HG02759 (cell line): ENCODE measurements around the gene SH3BGRL3.
A peak's percentile ranks its signal among the peaks of the same experiment; 100 is the strongest.

ENCODE experiments used
- ATAC-seq: cut with Tn5 transposase; IDR thresholded peaks from one replicate; pipeline ENCODE4 v1.9.1; 2021; ENCODE audit warnings: mild to moderate bottlenecking, moderate library complexity; ENCODE audit not compliant: unreplicated experiment

Gene SH3BGRL3

DNA sequence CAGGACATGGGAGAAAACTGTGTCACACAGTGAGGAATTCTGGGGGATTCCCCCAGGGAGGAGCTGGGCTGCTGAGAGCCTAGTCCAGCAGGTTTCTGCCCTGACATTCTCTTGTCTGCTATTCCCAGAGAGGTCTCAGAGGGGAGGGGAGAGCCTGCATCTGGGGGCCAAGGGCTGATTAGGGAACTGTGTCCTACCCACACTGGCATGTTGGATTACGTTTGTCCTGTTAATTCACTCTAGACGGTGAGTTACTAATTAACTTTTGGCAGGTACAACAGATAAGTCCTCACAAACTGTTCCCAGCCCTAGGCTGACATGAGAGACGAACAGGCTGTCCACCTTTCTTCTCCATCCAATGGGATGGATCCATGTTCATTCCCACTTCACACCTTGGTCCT lies 2.6 kb upstream of the SH3BGRL3 start:
- no peak for ATAC-seq

DNA sequence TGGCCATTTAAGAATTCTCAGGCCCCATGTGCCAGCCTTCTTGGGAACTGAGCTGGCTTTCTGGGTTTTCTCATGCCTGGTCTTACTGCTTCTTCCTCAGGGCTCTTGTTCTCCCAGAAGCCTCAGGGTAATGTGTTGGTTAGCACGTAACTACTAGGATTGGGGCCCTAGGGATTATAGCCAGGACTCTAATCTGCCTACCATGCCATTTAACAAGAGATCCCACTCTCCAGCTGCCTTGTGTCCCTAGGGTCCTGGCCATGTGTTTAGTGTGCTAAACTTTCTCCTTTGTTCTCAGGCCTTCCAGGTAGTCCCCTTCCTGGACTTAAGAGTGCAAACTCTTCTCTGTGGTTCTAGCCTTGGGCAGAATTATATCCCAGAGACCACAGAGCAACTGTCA lies 2.2 kb upstream of the SH3BGRL3 start:
- no peak for ATAC-seq

DNA sequence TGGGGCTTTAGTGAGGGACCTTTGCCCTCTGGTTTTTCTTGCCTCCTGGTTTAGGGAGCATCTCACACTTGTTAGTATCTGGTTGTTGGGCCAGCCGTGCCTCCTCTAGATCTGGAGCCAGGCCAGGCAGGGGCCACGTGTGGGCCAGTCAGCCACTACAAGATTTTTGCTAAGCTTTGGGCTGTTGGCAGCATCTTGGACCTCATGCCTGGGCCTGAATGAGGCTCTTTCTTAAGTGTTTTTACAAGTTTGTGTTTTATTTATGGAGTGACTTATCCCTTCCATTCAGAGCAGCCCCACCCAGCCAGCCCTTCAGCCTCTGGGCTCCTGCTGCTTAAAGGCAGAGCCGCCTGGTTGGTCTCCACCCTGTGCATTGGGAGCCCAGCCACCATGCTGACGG lies 1.6 kb upstream of the SH3BGRL3 start:
- ATAC-seq, result no peak

DNA sequence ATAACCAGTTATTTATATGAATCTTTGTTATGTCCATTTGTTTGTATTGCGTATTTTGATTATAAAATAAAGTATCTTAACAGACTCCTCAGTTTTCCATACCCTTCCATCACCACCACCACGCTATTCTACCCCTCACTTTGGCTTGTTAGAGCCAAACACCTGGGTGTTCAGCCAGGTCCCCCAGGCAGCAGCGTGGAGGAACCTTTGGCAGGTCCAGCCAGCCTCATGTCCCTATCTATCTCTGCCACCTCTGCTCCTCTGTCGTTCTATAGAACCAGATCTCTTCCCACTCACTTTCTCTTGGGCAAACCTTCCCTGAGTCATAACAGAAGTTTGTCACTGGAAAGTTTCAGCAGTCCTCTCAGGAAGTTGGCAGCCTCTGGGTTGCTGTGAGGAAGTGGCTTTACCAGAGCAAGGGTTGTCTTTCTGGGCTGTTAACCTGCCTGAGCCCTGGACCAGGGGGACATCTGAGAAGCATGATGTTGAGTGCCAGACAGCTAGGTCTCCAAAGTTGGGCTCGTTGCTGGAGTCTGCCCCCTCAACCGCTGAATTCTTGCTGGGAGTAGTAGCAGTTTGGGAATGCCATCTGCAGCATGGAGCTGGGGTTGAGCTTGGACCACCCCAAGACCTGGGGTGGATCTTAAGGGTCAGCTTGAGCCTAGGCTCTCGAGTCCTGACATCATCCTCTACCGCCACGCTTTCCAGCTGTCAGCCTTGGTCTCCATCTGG lies 996 bp upstream of the SH3BGRL3 start:
- no peak for ATAC-seq

DNA sequence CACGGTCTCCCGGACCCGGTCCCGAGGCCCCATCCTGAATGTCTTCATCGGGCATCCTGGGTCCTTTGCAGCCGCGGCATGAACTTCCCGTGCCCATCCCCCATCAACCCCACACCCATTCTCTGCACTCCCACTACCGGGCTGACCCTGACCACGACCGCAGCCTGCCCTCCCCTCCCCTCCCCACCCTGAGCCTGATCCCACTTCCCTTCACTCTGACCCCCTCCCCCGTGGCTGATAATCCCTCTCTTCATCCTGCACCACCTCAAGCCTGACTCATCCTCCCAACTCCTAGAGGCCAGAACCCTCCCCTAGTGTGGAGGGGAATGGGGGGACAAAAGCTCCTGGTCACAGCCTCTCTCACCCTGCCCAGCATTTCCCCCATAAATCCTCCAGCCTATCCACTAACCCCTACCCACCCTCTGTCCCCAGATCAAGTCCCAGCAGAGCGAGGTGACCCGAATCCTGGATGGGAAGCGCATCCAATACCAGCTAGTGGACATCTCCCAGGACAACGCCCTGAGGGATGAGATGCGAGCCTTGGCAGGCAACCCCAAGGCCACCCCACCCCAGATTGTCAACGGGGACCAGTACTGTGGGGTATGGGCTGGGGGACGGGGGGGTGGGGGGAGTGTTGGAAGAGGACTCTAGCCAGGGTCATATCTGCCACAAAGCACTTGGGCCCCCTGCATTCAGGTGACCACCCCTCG lies 602 bp downstream of the SH3BGRL3 start:
- ATAC-seq, result no peak

DNA sequence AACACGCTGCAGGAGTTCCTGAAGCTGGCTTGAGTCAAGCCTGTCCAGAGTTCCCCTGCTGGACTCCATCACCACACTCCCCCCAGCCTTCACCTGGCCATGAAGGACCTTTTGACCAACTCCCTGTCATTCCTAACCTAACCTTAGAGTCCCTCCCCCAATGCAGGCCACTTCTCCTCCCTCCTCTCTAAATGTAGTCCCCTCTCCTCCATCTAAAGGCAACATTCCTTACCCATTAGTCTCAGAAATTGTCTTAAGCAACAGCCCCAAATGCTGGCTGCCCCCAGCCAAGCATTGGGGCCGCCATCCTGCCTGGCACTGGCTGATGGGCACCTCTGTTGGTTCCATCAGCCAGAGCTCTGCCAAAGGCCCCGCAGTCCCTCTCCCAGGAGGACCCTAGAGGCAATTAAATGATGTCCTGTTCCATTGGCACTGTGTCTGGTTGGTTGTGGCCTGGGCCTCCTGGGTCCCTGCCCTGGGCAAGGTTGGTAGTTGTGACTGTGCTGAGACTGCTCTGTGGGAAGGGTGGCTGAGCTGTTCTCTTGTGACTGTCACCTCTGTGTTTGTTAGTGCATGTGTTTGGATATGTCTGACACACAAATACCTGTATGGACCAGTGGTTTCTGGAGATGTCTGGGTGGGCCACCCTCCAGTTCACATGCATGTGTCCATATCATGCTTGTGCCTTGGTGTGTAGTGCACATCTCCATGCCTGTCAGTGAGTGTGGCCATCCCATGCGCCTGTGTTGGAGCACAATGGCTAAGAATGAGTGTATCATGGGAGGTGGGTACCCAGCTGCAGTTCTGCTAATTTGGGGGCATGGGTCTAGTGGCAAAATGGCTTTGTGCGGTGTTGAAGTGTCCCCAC lies 1.4 kb downstream of the SH3BGRL3 start:
- no peak for ATAC-seq

DNA sequence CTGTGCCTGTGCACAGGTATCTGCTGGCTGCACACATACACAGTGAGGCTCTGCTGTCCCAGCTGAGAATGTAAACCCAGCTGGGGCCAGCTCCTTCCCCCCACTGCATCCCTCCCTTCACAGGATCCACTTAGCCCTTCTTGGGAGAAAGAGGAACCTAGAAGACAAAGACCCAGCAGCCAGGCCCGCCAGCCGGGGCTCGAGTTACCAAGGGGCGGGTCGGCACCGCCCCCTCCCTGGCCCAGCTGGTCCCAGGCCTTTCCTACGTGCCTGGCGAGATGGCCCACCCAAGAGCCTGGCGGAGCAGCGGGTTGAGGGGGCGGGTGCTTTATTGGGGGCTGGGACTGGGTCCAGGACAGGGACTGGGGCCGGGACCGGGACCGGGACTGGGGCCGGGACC lies 2.1 kb downstream of the SH3BGRL3 start:
- ATAC-seq, result no peak

DNA sequence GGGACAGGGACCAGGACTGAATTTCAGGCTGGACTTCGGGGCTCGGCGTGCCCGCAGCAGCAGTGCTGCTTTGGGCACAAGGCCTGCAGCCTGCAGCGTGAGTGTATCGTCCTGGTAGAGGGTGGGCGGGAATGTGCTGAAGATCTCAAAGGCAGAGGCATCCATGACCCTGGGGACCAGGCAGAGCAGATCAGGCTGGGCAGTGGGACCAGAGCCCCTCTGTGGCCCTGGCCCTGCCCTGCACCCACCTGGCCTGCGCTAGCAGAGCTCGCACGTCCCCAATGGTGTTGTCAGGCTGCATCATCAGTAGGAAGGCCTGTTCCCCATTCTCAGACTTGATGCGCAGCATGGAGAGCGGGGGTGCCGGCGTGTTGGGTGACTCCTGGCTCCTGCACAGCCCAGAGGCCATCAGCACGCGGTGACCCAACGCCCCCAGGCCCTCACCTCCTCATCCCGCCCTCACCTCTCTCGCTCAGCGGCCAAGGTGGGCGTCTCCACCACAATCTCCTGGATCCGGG lies 2.6 kb downstream of the SH3BGRL3 start:
- no peak for ATAC-seq

DNA sequence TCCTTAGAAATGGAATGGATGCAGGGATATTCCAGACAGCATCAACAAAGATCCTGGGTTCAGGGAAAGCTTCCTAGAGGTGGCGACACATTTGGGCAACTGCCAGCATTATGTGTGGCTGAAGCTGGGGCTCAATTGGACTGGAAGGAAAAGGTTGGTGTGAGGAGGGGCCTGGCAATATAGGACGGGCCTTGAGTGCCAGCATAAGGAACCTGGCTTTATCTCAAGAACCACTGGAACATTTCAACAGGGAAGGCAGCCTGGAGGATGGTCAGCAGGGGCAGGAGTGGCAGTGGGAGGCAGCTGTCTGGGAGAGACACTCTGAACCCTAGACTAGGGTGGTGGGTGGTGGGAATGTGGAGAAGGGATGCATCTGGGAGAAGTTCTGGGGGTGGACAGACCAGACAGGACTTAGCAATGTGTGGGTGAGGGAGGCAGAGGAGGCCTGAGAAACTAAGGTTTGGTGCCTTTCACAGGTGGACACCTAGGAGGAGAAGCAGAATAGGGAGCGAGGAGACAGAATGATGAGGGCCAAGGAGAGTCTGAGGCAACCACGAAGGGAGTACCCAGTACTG lies 3.5 kb downstream of the SH3BGRL3 start:
- ATAC-seq, result no peak

DNA sequence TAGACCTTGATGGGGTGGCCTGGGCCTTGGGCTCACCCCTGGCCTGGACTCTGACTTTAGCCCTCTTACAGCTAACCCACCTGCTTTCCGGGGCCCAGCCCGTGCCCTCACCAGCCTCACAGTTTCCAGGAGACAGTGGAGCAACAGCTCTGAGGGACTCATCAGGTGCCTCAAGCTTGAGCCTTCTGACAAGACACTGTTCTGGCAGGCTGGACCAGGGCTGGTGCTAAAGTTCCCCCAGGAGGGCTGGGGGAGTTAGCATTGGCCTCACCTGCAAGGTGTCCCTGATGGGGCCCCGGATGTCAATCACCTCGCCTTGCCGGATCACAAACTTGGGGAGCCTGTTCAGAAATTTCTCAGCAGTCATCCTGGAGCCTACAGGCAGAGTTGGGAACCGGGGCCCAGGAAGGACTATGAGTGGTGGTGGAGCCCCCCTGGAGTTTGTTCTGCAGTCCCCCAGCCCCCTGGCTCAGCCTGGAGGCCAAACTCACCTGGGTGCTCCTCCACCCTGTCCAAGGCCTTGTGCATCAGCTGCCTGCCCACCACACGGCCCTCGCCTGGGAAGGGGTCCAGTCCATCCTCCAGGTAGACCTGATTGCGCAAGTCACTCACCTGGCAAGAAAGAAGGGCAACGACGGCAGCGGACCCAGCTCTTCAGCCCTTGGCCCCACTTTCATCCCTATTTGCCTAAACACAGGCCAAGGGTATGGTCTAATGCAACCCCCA lies 4.1 kb downstream of the SH3BGRL3 start:
- no peak for ATAC-seq

DNA sequence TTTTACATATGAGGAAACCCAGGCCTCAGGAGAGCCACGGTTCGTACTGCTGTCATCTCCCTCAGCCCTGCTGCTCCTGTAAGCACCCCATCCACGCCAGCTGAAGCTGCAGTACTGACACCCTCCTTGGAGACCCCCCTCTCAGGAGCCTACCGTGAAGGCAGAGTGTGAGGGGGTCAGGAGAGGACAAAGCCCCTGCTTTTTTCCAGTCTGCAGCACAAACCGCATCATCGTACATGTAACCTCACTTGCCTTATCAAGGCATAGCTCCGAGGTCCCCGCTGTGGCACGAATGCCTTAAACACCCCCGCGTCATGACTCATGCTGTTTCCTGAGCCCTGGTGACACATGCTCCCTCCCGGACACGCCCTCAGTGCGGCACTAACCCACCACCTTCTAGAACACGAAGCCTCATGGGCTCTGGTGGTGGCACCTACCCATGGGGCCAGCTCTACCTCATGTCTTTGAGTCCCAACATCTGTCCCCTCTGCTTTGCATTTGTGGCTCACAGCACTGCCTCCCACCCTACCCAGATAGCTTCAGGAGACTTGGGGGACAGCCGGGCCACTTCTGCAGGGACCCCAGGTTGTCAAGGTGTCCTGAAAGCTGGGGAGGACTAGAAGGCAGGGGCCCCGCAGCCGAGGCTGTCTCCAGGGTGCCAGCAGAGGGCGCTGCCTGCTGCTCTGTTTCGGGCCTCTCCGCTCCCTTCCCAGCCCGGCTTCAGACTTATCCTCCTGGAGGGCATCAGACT lies 4.9 kb downstream of the SH3BGRL3 start:
- ATAC-seq, result peak; percentile 33

DNA sequence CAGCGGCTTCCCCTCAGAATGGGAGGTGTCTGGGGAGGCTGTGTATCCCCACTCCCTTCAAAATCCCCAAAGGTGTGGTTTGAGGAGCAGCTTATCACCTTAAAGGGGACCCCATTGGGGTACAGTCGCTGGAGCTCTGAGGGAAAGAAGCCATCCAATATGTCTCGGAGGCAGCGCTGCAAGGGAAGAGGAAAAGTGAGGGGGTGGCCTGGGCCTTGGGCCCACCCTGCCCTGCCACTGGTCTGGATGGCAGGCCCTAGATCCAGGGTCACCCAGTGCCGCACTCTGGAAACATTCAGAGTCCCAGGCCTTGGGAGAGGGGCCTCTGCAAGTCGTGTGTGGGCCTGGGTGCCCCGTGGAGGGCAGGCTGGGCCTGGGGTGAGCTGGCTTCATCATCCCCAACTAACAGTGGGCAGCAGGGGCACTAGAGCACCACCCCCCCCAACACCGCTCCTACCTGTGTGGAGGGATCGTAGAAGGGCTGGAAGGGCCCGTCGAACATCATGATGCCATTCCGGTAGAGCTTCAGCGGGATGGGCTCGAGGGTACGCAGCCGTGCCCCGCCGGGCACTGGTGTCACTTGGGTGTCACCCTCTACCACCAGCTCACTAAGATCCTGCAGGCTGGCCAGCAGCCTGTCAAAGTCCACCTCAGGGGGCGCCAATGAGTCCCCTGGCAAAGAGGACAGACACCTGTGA lies 5.6 kb downstream of the SH3BGRL3 start:
- no peak for ATAC-seq

DNA sequence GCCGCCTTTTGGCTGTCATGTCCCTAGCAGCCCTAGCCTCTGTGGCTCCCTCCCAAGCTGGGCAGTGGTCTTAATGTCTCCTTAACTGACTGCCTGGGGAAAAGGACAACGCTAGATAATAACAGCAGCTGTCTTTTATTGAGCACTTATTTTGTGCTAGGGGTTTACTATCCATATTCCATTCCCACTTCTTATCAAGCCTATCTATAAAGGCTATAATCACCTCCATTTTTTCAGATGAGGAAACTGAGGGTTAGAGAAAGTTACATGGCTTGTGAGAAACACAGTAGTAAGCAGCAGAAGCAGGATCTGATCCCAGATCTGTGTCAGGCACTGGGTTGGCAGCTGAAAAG lies 6.2 kb downstream of the SH3BGRL3 start:
- ATAC-seq, result no peak

DNA sequence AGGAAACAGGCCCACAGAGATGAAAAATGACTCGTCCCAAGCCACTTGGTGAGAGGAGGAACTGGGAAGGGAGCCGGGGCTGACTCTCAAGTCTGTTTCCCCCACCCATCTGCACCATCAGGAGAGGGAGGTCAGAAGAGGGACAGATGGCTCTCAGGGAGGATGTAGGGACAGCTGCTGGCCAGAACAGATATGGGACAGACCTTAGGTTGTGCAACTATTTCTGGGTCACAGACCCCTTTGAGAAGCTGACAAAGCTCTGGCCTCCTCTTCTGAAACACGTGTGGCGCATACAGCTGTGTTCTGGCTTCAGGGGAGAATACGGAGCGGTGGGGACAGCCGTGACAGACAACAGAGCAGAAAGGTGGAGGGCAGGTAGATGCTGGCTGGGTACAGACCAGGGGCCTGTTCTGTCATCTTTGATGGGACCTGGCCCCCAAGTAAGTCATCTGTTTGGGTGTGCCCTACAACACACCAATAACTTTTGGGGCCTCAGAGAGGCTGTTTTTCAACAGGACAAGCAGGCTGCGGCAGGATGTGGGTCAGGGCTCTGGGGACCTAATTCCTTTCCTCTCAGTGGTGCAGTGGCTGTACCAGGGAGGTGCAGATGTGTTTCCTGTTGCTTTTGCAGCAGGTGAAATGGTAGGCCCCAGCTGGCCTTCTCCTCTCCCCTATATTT lies 7.3 kb downstream of the SH3BGRL3 start:
- ATAC-seq, result no peak

DNA sequence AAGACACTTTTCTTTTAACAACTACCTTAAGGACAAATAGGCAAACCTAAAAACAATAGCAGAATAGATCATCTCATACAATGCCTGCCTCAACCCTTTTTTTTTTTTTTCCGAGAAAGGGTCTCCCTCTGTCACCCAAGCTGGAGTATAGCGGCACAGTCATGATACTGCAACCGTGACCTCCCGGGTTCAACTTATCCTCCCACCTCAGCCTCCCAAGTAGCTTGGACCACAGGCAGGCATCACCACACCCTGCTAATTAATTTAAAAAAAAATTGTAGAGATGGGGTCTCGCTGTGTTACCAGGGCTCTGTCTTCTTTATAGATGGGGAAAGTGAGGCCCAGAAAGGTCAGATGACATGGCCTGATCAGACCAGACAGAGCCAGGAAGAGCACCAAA lies 7.9 kb downstream of the SH3BGRL3 start:
- ATAC-seq, result no peak

DNA sequence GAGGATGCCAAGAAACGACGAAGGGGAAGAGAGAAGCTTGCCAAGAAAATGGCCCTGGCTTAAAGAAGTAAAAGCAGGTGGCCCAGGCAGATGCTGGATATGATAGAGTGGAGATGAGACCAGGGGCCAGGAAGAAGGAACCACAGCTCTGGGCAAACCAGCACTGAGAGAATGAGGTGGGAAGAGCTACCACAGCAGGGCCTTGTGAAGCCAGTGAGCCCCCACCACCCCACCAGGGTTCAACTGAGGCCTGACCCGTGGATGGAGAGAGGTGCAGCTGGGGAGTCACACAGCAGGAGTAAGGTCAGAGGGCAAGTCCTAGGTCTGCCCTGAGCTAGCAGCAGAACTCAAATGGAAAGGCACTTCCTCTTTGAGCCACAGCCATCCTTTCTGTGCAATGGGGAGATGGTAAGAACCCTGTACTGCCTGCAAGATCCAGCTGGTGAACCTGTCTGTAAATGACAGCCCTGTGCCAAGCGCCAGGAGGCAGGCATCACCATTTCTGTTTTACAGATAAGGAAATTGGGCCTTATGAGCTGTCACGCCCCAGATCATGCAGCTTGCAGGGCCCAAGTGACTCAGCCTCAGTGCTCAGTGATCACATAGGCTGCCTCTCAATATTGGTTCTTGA lies 8.5 kb downstream of the SH3BGRL3 start:
- ATAC-seq, result no peak

DNA sequence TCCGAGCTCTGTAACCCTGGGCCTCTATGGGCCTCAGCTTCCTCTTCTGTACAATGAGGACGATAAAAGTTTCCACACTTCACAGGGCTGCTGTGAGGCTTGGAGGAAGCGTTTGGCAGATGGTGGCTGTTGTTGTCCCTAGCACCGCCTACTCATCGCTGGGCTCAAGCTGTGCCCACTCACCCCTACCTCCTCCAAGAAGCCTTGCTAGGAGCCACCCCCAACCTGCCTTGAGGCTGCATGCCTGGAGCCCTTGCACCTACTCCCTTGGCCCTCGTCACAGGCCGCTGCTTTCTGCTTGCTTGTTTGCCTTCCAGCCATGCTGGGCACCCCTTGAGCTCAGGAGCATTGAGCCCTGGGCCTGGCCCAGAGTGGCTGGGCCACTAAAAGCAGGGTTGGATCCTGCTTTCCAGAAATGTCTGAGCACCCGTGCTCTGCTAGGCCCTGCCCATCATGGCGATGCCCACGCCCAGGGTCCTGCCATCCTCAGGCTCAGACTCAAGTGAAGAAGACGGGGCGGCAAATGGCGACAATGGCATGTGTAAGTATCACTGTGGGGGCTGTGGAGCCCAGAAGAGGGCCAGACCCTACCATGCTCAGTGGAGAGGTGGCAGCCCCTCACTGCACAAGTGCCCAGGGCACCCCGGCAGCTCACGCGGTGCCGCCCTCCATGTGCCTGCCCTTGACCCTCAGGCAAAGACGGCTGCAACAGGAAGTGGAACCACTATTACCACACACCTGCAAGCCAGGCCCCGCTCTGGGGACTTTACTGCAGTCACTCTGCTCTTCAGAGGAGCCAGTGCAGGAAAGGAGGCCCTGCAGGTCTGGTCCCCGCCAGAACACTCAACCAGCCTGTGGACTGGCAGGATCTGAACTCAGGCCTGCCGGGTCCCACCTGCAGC lies 9.5 kb downstream of the SH3BGRL3 start:
- no peak for ATAC-seq
